Activated gamma-delta T cell treated with Interleukin-2 at 50 U/mL for 16 hours (primary cell): ENCODE results near the gene PLEKHG7.

ENCODE experiments used
- DNase-seq: peaks from one replicate; pipeline ENCODE4 v3.0.0-alpha.2; 2020

Gene PLEKHG7

DNA sequence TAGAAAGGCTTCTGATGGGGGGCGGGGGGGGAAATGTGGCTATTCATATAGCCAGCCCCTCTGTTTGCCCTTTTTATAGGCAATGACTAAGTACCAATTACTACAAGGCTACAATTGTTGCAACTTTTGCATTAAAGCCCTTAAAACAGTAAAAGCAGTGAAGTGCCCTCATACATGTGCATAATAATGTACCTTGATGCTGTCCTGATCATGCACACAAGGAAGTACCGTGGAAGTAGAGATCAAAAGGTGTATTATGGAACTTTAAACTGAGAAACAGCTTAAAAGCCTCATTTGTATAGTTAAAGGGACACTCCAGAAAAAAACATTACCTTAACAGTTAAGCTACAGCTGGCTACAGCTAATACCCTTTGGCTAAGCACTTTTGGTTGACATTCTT is 111.8 kb downstream of the PLEKHG7 start:
- DNase-seq, result no peak

DNA sequence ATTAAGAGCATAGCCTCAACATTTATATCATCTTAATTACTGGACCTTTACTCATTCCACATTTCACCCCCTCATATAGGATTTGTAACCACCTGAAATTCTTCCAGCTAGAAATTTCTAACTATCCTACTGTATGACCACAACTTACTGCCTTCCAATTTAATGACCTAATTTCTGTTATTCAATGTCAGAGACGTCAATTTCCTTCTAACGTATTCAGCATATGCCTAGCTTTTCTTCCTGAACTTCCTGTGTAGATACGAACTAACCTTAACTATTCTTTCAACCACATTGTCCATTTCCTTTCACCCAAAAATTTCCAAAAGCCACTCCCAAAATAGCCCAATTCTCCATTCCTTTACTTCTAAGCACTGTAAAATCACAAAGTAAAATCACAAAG is 118.4 kb downstream of the PLEKHG7 start:
- no peak for DNase-seq
